ENCODE data around the gene SPOCK2.
"Not testable (repeated sequence)": the region's sequence is repeated elsewhere in the genome, so short reads cannot be mapped to it uniquely, and the experiment has no call there.

The SPOCK2 gene

GRCh38 chr10:72034761-72035160 is 53.6 kb downstream of the SPOCK2 start:
- TF ChIP-seq, protein P1, sequence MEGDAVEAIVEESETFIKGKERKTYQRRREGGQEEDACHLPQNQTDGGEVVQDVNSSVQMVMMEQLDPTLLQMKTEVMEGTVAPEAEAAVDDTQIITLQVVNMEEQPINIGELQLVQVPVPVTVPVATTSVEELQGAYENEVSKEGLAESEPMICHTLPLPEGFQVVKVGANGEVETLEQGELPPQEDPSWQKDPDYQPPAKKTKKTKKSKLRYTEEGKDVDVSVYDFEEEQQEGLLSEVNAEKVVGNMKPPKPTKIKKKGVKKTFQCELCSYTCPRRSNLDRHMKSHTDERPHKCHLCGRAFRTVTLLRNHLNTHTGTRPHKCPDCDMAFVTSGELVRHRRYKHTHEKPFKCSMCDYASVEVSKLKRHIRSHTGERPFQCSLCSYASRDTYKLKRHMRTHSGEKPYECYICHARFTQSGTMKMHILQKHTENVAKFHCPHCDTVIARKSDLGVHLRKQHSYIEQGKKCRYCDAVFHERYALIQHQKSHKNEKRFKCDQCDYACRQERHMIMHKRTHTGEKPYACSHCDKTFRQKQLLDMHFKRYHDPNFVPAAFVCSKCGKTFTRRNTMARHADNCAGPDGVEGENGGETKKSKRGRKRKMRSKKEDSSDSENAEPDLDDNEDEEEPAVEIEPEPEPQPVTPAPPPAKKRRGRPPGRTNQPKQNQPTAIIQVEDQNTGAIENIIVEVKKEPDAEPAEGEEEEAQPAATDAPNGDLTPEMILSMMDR (IDR thresholded peaks at IDR 0.05; ENCODE audit: low read depth, low read length), result no peak
- DNase-seq (ENCODE audit: low read depth, low spot score), result no peak

DNA sequence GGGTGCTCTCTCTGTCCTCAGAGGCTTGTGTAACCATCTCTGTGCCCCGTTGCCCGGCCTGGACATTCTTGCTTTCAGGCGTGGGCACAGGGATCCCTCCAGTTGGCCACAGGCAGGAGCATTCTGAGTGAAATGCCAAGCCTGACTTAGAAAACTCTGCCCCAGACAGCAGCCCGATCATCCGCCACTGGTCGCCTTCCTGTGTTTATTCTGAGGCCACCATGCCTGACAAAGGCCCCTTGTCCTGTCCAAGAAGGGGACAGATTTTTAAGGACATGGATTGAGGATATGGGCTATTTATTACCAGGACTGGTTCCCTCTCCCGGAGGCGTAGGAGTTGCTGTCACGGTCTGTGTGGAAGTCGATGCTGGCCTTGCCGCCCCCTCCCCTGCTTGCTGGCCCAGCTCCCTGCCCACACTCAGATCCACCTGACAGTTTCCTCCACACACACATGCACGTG is 54.3 kb downstream of the SPOCK2 start:
- TF ChIP-seq, protein P1 (IDR thresholded peaks at IDR 0.05; ENCODE audit: low read depth, low read length), result no peak
- no peak overlapping the region for H3K4me3 ChIP-seq (ENCODE audit: low read depth, low read length)
- in situ Hi-C loops (cut with HindIII; ENCODE audit: low sequenced_read_pairs), result no loop called here
- no peak for DNase-seq (ENCODE audit: low read depth, low spot score)

More at GRCh38 chr10:72034761-72035160, 53.6 kb downstream of the SPOCK2 start:
- in situ Hi-C loops (cut with HindIII; ENCODE audit: low sequenced_read_pairs), result no loop called here
- no peak overlapping the region for H3K4me3 ChIP-seq (ENCODE audit: low read depth, low read length)

GRCh38 chr10:72032409-72033162 is 55.8 kb downstream of the SPOCK2 start:
- DNase-seq (ENCODE audit: low read depth, low spot score); in situ Hi-C loops (cut with HindIII; ENCODE audit: low sequenced_read_pairs): not testable (repeated sequence)

GRCh38 chr10:72031706-72032105 is 56.6 kb downstream of the SPOCK2 start:
- in situ Hi-C loops (cut with HindIII; ENCODE audit: low sequenced_read_pairs), result no loop called here
- H3K4me3 ChIP-seq (ENCODE audit: low read depth, low read length), result no peak overlapping the region
- no peak for DNase-seq (ENCODE audit: low read depth, low spot score)
- TF ChIP-seq, protein P1 (IDR thresholded peaks at IDR 0.05; ENCODE audit: low read depth, low read length), result no peak

More at GRCh38 chr10:72032409-72033162, 55.8 kb downstream of the SPOCK2 start:
- not testable (repeated sequence) for H3K4me3 ChIP-seq (ENCODE audit: low read depth, low read length)

DNA sequence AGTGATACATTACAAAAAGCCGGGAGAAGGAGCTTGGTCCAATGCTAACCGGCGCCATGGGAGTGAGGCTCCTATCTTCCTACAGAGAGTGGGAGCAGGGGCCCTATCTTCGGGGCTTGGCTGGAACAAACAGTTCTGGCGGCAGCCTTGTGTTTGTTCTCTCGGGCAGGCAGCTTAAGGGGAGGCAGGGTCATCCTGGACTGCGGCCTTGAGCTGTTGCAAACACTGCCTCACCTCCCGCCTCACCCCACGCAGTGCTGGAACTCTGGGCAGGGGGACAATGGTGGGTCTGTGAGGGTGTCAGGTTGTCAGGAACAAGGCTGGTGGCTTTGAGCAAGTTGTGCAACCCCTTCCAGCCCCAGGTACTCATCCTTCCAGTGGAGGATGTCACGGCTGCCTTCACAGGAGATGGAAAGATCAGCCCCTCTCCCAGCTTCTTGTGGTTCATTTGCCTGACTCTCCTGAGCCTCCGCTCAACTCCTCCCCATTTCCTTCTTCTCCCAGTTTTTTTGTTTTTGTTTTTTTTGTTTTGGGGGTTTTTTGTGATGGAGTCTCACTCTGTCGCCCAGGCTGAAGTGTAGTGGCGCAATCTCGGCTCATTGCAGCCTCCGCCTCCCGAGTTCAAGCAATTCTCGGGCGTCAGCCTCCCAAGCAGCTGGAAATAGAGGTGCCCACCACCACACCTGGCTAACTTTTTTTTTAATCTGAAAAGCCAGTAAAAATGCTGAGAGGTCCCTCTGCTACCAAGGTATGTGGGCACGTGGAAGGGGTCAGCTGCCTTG is 57.4 kb downstream of the SPOCK2 start:
- TF ChIP-seq, protein P1 (IDR thresholded peaks at IDR 0.05; ENCODE audit: low read depth, low read length), result no peak
- no peak overlapping the region for H3K4me3 ChIP-seq (ENCODE audit: low read depth, low read length)
- no peak for DNase-seq (ENCODE audit: low read depth, low spot score)
- in situ Hi-C loops (cut with HindIII; ENCODE audit: low sequenced_read_pairs), result no loop called here

DNA sequence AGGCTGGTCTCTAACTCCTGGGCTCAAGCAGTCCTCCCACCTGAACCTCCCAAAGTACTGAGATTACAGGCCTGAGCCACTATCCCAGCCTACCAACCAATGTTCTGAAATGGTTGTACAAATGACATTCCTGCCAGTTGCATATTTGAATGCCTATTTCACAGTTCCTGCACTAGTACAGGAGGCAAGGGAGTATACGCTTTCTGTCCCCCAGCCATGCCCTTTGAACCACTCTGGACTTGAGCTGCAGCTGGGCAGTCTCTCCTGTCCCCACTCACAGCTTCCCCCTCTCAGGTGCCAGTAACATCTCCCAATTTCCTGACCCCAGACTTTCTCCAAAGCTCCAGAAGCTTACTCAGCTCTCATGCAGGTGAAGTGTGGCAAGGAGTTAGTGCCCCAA is 58.9 kb downstream of the SPOCK2 start:
- in situ Hi-C loops (cut with HindIII; ENCODE audit: low sequenced_read_pairs), result no loop called here
- H3K4me3 ChIP-seq (ENCODE audit: low read depth, low read length), result no peak overlapping the region
- TF ChIP-seq, protein P1 (IDR thresholded peaks at IDR 0.05; ENCODE audit: low read depth, low read length), result no peak
- no peak for DNase-seq (ENCODE audit: low read depth, low spot score)

GRCh38 chr10:72027498-72027897 is 60.9 kb downstream of the SPOCK2 start:
- in situ Hi-C loops (cut with HindIII; ENCODE audit: low sequenced_read_pairs), result no loop called here
- H3K4me3 ChIP-seq (ENCODE audit: low read depth, low read length), result no peak overlapping the region
- peak; percentile 33 for DNase-seq (ENCODE audit: low read depth, low spot score)
- TF ChIP-seq, protein P1 (IDR thresholded peaks at IDR 0.05; ENCODE audit: low read depth, low read length), result no peak
